Measurements from ENCODE around the gene C2CD4D. TPM values are rescaled to one million over a fixed set of nuclear protein-coding genes. Genes with fewer than 3 reads are reported as not detected.

The C2CD4D gene
- total and polyA plus RNA-seq, 10 donors, result 0.03 to 0.51 (median 0.07) TPM; not detected in 7

DNA sequence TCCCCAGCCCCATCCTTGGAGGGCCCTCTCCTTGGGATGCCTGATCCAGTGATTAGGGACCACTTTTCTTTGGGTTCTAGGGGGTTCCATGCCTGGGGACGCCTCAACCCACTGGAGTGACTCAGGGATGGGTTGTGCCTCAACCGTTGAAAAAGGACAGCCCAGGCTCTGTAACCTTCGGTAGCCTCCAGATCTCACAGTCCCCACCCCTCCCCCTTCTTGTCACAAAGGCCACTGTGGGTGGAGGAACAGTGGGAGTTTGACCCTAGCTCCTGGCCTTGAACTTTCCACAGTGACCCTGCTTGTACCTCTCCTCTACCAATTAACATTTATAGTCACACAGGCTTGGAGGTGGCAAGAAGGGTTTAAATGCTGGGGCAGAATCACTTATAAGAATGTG lies 5.4 kb downstream of the C2CD4D start:
- no peak for DNase-seq
- Histone ChIP-seq H3K36me3 (no peaks in the 10 kb centered on the region), H3K27ac (peak overlapping the region in 1 of 8 donors; percentile 22), H3K4me3 (no peak overlapping the region), H3K4me1 (peaks cover 7 to 60% (median 38%) of the 10 kb centered on the region in 6 donors), H3K27me3 (replicated peaks in 1 of 7) (peaks cover 0 to 26% (median 21%) of the 10 kb centered on the region in 7 donors), H3K9me3 (no peaks in the 10 kb centered on the region)
- intact Hi-C loops (cut with DNase I; ENCODE audit: low total_unique reads), result loop anchor here (10.0 kb wide), 1 partner anchor 239 kb away; no protein-coding TSS in a partner anchor
- no peak for TF ChIP-seq POLR2AphosphoS5 (IDR thresholded peaks at IDR 0.05)
- WGBS, 5 donors, result 30 to 73% (median 40%) methylated on average over 2 to 3 of the region's 3 CpGs

DNA sequence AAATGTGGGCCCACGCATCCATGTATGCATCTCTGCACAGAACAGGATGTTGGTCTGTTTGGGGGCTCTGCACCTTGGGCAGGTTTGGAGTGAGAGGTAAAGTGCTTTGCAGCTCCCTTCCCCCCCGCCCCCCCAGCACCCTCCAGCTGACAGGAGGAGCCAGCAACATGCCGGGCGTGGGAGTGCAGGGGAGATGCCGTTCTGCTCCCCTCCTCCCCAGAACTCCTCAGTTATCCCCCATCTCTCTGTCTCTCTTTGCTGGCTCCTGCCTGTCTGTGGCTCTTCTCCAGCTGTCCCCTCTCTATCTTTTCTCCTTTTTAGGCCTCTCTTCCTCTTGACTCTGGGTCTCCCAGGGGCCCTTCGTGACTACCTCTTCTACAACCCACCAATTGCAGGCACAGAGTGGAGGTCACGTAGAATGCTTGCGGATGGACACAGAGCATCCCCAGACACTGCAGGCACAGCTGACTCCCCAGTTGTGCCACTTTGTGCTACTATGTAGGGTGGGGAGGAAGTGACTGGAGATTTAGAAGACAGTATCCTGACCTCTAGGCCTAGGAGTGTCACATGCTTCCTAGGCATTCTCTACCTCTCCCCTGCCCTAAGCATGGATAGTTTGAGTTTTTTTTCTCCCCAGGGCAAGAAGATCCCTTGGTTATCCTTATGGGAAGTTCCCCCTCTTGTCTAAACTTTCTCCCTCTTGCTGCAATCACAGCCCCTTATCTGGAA lies 6.3 kb downstream of the C2CD4D start:
- intact Hi-C loops (cut with DNase I; ENCODE audit: low total_unique reads), result loop anchor here (10.0 kb wide), 1 partner anchor 239 kb away; no protein-coding TSS in a partner anchor
- Histone ChIP-seq H3K4me3 (no peak overlapping the region), H3K27me3 (replicated peaks in 1 of 7) (peaks cover 0 to 19% (median 12%) of the 10 kb centered on the region in 7 donors), H3K36me3 (no peaks in the 10 kb centered on the region), H3K4me1 (peaks cover 6 to 60% (median 37%) of the 10 kb centered on the region in 6 donors), H3K27ac (peak overlapping the region in 1 of 8 donors; percentile 14), H3K9me3 (no peaks in the 10 kb centered on the region)
- DNase-seq, result no peak
- no peak for TF ChIP-seq POLR2A (IDR thresholded peaks at IDR 0.05)
- TF ChIP-seq, protein P1, sequence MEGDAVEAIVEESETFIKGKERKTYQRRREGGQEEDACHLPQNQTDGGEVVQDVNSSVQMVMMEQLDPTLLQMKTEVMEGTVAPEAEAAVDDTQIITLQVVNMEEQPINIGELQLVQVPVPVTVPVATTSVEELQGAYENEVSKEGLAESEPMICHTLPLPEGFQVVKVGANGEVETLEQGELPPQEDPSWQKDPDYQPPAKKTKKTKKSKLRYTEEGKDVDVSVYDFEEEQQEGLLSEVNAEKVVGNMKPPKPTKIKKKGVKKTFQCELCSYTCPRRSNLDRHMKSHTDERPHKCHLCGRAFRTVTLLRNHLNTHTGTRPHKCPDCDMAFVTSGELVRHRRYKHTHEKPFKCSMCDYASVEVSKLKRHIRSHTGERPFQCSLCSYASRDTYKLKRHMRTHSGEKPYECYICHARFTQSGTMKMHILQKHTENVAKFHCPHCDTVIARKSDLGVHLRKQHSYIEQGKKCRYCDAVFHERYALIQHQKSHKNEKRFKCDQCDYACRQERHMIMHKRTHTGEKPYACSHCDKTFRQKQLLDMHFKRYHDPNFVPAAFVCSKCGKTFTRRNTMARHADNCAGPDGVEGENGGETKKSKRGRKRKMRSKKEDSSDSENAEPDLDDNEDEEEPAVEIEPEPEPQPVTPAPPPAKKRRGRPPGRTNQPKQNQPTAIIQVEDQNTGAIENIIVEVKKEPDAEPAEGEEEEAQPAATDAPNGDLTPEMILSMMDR (IDR thresholded peaks at IDR 0.05 in 8 of 11, conservative IDR thresholded peaks at IDR 0.05 in 3 of 11), result no peak
- no peak for TF ChIP-seq POLR2AphosphoS5 (IDR thresholded peaks at IDR 0.05)
- WGBS, 5 donors, result 80 to 86% (median 81%) methylated on average over 8 of the region's 8 CpGs

DNA sequence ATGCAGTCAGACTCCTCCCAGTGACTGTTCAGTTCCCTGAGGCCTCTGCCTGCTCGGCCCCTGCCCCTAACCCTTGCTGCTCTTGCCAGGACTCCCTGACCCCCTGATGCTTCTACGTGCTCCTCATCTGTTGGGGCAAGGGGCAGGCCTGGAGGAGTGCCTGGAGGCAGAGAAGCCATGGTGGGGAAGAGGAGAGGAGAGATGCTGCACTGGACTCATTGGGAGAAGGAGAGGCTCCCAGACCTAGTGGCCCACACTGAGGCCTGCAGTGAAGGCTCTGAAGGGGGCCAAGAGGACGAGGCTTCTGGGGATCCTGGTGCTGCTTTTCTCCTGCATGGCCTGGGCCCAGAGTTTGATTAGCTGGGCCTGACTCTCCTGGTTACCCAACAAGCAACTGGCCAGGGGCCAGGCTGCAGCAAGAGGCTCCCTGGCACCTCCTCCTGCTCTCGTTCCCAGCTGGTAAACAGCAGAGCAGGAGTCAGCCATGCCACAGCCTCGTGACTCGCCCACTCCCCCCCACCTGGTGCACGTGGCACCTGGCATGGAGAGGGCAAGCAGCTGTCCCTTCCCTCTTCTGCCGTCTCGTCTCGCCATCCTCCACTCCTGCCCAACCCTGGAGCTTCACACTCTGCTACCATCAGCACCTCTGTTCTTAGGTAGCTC lies 7.2 kb downstream of the C2CD4D start:
- Histone ChIP-seq H3K27ac (peak overlapping the region in 1 of 8 donors; percentile 14), H3K4me1 (peaks cover 6 to 60% (median 35%) of the 10 kb centered on the region in 6 donors), H3K4me3 (no peak overlapping the region), H3K36me3 (no peaks in the 10 kb centered on the region), H3K27me3 (replicated peaks in 1 of 7) (peaks cover 0 to 19% (median 4%) of the 10 kb centered on the region in 7 donors), H3K9me3 (no peaks in the 10 kb centered on the region)
- no peak for DNase-seq
- intact Hi-C loops (cut with DNase I; ENCODE audit: low total_unique reads), result loop anchor here (10.0 kb wide), 1 partner anchor 238 kb away; no protein-coding TSS in a partner anchor
- TF ChIP-seq POLR2A (IDR thresholded peaks at IDR 0.05), result no peak
- no peak for TF ChIP-seq POLR2AphosphoS5 (IDR thresholded peaks at IDR 0.05)
- TF ChIP-seq, protein P1 (IDR thresholded peaks at IDR 0.05 in 8 of 11, conservative IDR thresholded peaks at IDR 0.05 in 3 of 11), result no peak
- WGBS, 5 donors, result 61 to 78% (median 74%) methylated on average over 9 to 10 of the region's 10 CpGs

DNA sequence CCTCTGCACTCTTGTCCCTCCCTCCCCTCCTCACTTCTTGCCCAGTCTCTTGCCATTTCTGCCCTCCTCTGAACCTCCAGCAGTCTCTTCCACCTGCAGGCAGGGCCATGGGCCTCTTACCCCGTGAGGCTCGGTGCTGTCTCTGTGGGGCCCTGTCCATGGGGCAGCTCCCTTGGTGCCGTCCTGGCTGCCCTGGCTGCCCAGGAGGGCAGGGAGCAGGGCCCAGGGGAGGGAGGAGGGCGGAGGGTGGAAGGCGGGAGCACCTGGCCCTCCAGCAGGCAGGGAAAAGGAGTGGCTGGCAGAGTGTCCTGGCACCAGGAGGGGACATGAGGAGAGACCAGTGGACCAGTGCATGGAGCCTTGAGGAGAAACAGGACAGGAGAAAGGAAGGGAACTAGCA lies 8.0 kb downstream of the C2CD4D start, which contains the start of gene RORC:
Gene RORC (minus strand): TSS at position 198 of the 400 bp plus-strand sequence. CDS start 38 bp downstream, at position 160.
- Histone ChIP-seq H3K36me3 (no peaks in the 10 kb centered on the region), H3K27ac (peak within 1 kb of the TSS in 3 of 8 donors; percentile 4 to 65 (median 14)), H3K4me1 (peaks cover 6 to 56% (median 29%) of the 10 kb centered on the region in 6 donors), H3K9me3 (no peaks in the 10 kb centered on the region), H3K27me3 (replicated peaks in 1 of 7) (peaks cover 0 to 18% (median 0%) of the 10 kb centered on the region in 7 donors), H3K4me3 (peak within 1 kb of the TSS in 1 of 8 donors; percentile 19)
- DNase-seq, result no peak
- 74 to 96% (median 86%) methylated on average over 5 of the region's 5 CpGs for WGBS, 5 donors
- intact Hi-C loops (cut with DNase I; ENCODE audit: low total_unique reads), result loop anchor here (10.0 kb wide), 1 partner anchor 237 kb away; no protein-coding TSS in a partner anchor
- TF ChIP-seq POLR2AphosphoS5 (IDR thresholded peaks at IDR 0.05), result no peak
- TF ChIP-seq, protein P1 (IDR thresholded peaks at IDR 0.05 in 8 of 11, conservative IDR thresholded peaks at IDR 0.05 in 3 of 11), result no peak
- TF ChIP-seq POLR2A (IDR thresholded peaks at IDR 0.05), result no peak

All from spleen (tissue), 11 donors.